Neural cell (in vitro differentiated cells): ENCODE measurements around the gene NUP210L.

ENCODE experiments used
- EP300 ChIP-seq: fragments of 450-650 bp; conservative IDR thresholded peaks from 2 replicates; pipeline ENCODE4 v1.6.1; 2014; ENCODE audit warnings: antibody characterized with exemption, mild to moderate bottlenecking, moderate library complexity; ENCODE audit not compliant: poor library complexity, severe bottlenecking
- EZH2 ChIP-seq: fragments of 200-600, 300-800 bp; shearing (Covaris generic), sonication (generic); IDR thresholded peaks from 2 replicates; pipeline ENCODE4 v1.6.1; 2014; ENCODE audit warnings: antibody characterized with exemption, low read length, borderline replicate concordance, mild to moderate bottlenecking; ENCODE audit not compliant: insufficient read depth, poor library complexity, severe bottlenecking
- POLR2AphosphoS5 ChIP-seq: IDR thresholded peaks from 2 replicates; pipeline ENCODE4 v1.6.1; 2012
- RAD21 ChIP-seq: fragments of 450-650 bp; conservative IDR thresholded peaks from 2 replicates; pipeline ENCODE4 v1.6.1; 2014; ENCODE audit warnings: antibody characterized with exemption, mild to moderate bottlenecking, moderate library complexity
- TAF1 ChIP-seq: IDR thresholded peaks from 2 replicates; pipeline ENCODE4 v1.6.1; 2012; ENCODE audit warnings: low read depth
- TF ChIP-seq, protein P1 (sequence below): fragments of 450-650 bp; IDR thresholded peaks from 2 replicates; pipeline ENCODE4 v1.5.1; 2014; ENCODE audit warnings: antibody characterized with exemption, mild to moderate bottlenecking, moderate library complexity; ENCODE audit not compliant: poor library complexity, severe bottlenecking

DNA sequence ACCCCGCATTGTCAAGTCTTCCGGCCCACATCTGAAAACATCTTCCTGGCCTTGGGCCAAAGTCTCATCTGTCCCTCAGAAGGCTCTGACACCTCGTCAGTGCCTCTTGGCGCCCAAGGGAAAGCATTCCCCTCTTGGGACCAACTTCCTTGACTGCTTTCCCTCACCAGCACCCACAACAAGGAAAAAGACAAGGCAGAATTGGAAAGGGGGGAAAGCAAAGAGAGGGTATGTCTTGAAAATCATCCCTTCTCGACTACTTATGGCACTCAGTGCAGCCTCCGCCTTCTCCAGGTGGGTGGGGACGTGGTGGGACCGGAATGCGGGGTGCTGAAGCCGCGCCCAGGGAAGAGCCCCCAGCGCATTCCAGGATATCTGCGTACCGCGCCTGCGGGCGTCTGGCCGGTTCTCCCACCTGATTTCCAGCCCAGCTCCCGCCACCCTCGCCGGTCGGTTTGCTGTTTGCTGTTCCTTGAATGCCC lies 191.0 kb downstream of the NUP210L start:
- TF ChIP-seq, protein P1, sequence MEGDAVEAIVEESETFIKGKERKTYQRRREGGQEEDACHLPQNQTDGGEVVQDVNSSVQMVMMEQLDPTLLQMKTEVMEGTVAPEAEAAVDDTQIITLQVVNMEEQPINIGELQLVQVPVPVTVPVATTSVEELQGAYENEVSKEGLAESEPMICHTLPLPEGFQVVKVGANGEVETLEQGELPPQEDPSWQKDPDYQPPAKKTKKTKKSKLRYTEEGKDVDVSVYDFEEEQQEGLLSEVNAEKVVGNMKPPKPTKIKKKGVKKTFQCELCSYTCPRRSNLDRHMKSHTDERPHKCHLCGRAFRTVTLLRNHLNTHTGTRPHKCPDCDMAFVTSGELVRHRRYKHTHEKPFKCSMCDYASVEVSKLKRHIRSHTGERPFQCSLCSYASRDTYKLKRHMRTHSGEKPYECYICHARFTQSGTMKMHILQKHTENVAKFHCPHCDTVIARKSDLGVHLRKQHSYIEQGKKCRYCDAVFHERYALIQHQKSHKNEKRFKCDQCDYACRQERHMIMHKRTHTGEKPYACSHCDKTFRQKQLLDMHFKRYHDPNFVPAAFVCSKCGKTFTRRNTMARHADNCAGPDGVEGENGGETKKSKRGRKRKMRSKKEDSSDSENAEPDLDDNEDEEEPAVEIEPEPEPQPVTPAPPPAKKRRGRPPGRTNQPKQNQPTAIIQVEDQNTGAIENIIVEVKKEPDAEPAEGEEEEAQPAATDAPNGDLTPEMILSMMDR: no peak
- TF ChIP-seq EZH2 (no peak), RAD21 (no peak), TAF1 (no peak), EP300 (no peak), POLR2AphosphoS5 (no peak)
